GM18519 (cell line): ENCODE data around the gene SOHLH1.

Experiments used
- ATAC-seq: cut with Tn5 transposase; IDR thresholded peaks from one replicate; pipeline ENCODE4 v1.9.1; 2021; ENCODE audit warnings: mild to moderate bottlenecking, moderate library complexity; ENCODE audit not compliant: unreplicated experiment, low FRiP score

Gene SOHLH1

GRCh38 chr9:135663857-135664256 is 35.4 kb downstream of the SOHLH1 start:
- no peak for ATAC-seq

- ATAC-seq: no peak
Observed at GRCh38 chr9:135663451-135663770, 35.9 kb downstream of the SOHLH1 start.

GRCh38 chr9:135662758-135663450 is 36.4 kb downstream of the SOHLH1 start, which contains the start of gene LCN9:
TSS of gene LCN9 (plus strand) at chr9:135663309. CDS start at chr9:135663322, 13 bp downstream.
- no peak for ATAC-seq

GRCh38 chr9:135661816-135662560 is 37.3 kb downstream of the SOHLH1 start:
- no peak for ATAC-seq

- ATAC-seq: no peak
Observed at GRCh38 chr9:135660407-135660806, 38.9 kb downstream of the SOHLH1 start.

- ATAC-seq: no peak
Observed at GRCh38 chr9:135659252-135659651, 40.0 kb downstream of the SOHLH1 start.

- ATAC-seq: no peak
Observed at GRCh38 chr9:135657416-135657815, 41.9 kb downstream of the SOHLH1 start.

GRCh38 chr9:135655317-135655716 is 44.0 kb downstream of the SOHLH1 start:
- no peak for ATAC-seq

- no peak for ATAC-seq
Observed at GRCh38 chr9:135650408-135650807, 48.9 kb downstream of the SOHLH1 start.

- ATAC-seq: no peak
Observed at GRCh38 chr9:135649508-135649907, 49.8 kb downstream of the SOHLH1 start.

- no peak for ATAC-seq
Observed at GRCh38 chr9:135648494-135649410, 50.5 kb downstream of the SOHLH1 start.

GRCh38 chr9:135647884-135648283 is 51.4 kb downstream of the SOHLH1 start:
- ATAC-seq: no peak

- no peak for ATAC-seq
Observed at GRCh38 chr9:135644631-135645218, 54.6 kb downstream of the SOHLH1 start.
